NOMO-1 treated with DMSO at 0.1 percent for 48 hours (cell line): ENCODE results near the gene ARPIN.
"Not testable (repeated sequence)": the region's sequence is repeated elsewhere in the genome, so short reads cannot be mapped to it uniquely, and the experiment has no call there.

Experiments used
- DNase-seq: peaks from one replicate; lab custom pipeline; 2025; ENCODE audit not compliant: unreplicated experiment; lab: John Stamatoyannopoulos, UW

ARPIN gene

GRCh38 chr15:89912674-89913396 lies at the start of gene ARPIN:
Gene ARPIN, minus strand, starts transcription at chr15:89912952. Its CDS starts 117 bp downstream, at chr15:89912835.
- no peak for DNase-seq

- DNase-seq, result no peak
Observed at GRCh38 chr15:89958107-89958805, 45.5 kb upstream of the ARPIN start.

GRCh38 chr15:89955449-89955998 lies 42.8 kb upstream of the ARPIN start:
- not testable (repeated sequence) for DNase-seq

- DNase-seq, result no peak
Observed at GRCh38 chr15:89954541-89954940, 41.8 kb upstream of the ARPIN start.

- DNase-seq, result no peak
Observed at GRCh38 chr15:89948796-89949195, 36.0 kb upstream of the ARPIN start.

GRCh38 chr15:89947385-89947784 lies 34.6 kb upstream of the ARPIN start:
- no peak for DNase-seq

GRCh38 chr15:89946681-89947299 lies 34.0 kb upstream of the ARPIN start:
- DNase-seq, result no peak

- DNase-seq, result not testable (repeated sequence)
Observed at GRCh38 chr15:89943721-89944120, 31.0 kb upstream of the ARPIN start.

- DNase-seq, result no peak
Observed at GRCh38 chr15:89939910-89940309, 27.2 kb upstream of the ARPIN start.

GRCh38 chr15:89939377-89939776 lies 26.6 kb upstream of the ARPIN start:
- DNase-seq, result not testable (repeated sequence)

- peak; percentile 54 for DNase-seq
Observed at GRCh38 chr15:89937365-89938350, 24.9 kb upstream of the ARPIN start.

- DNase-seq, result no peak
Observed at GRCh38 chr15:89936786-89937265, 24.1 kb upstream of the ARPIN start.

GRCh38 chr15:89936051-89936785 lies 23.5 kb upstream of the ARPIN start:
- peak; percentile 83 for DNase-seq

GRCh38 chr15:89932880-89933279 lies 20.1 kb upstream of the ARPIN start:
- DNase-seq, result no peak

- DNase-seq, result no peak
Observed at GRCh38 chr15:89928421-89928820, 15.7 kb upstream of the ARPIN start.

- DNase-seq, result no peak
Observed at GRCh38 chr15:89926158-89926557, 13.4 kb upstream of the ARPIN start.

GRCh38 chr15:89917442-89918101 lies 4.8 kb upstream of the ARPIN start:
- DNase-seq, result no peak

GRCh38 chr15:89916660-89917059 lies 3.9 kb upstream of the ARPIN start:
- no peak for DNase-seq

GRCh38 chr15:89912145-89912673 lies 543 bp downstream of the ARPIN start:
- no peak for DNase-seq
